Measurements from ENCODE around the gene RAB34. TPM values are rescaled to one million over a fixed set of nuclear protein-coding genes. Genes with fewer than 3 reads are reported as not detected.

RAB34 gene
- total RNA-seq = 10 to 100 TPM in 1 of 2 donors, 1 to 10 TPM in 1; 6.9 to 17.4 TPM
- long read RNA-seq, transcript RAB34-204 (10 exons, 1,766 nt) = major isoform, 5 of 8 reads
- long read RNA-seq, partial matches to known transcripts = 0 of 8 reads
- long read RNA-seq, other reads (novel, unspliced or antisense) = 3 of 8 reads

- no peak for ATAC-seq
- peak; percentile 54 to 61 for DNase-seq
- intact Hi-C loops (cut with DNase I, micrococcal nuclease) = no loop called here
Observed at GRCh38 chr17:28717578-28718332, at the start of gene RAB34. Gene RAB34, minus strand, starts transcription at chr17:28717868. Its CDS starts 602 bp downstream, at chr17:28717266.

GRCh38 chr17:28765038-28765437 lies 47.4 kb upstream of the RAB34 start:
- ATAC-seq (no peak), DNase-seq (no peak)
- intact Hi-C loops (cut with DNase I, micrococcal nuclease) = loop anchor here in 1 of 2 donors (10.0 kb wide), 2 partner anchors 130 to 160 kb away; partner anchors contain the start of gene FLOT2

GRCh38 chr17:28763804-28764266 lies 46.2 kb upstream of the RAB34 start:
- ATAC-seq (peak; percentile 48), DNase-seq (peak; percentile 63 to 85)
- intact Hi-C loops (cut with DNase I, micrococcal nuclease) = loop anchor here in 1 of 2 donors (10.0 kb wide), 2 partner anchors 131 to 161 kb away; partner anchors contain the start of gene FLOT2

- intact Hi-C loops (cut with DNase I, micrococcal nuclease) = loop anchor here in 1 of 2 donors (10.0 kb wide), 2 partner anchors 132 to 162 kb away; partner anchors contain the start of gene FLOT2
- ATAC-seq = peak; percentile 11
- no peak for DNase-seq
Observed at GRCh38 chr17:28763137-28763799, 45.6 kb upstream of the RAB34 start.

- ATAC-seq (peak; percentile 74), DNase-seq (peak; percentile 65 to 77)
- intact Hi-C loops (cut with DNase I, micrococcal nuclease) = loop anchor here in 1 of 2 donors (10.0 kb wide), 2 partner anchors 134 to 164 kb away; partner anchors contain the start of gene FLOT2
Observed at GRCh38 chr17:28760601-28761562, 43.2 kb upstream of the RAB34 start.

GRCh38 chr17:28759256-28759865 lies 41.7 kb upstream of the RAB34 start:
- ATAC-seq = no peak
- intact Hi-C loops (cut with DNase I, micrococcal nuclease) = loop anchor here in 1 of 2 donors (10.0 kb wide), 1 partner anchor 155 kb away; no protein-coding TSS in a partner anchor
- no peak for DNase-seq

- ATAC-seq (no peak), DNase-seq (no peak)
- intact Hi-C loops (cut with DNase I, micrococcal nuclease) = loop anchor here in 1 of 2 donors (10.0 kb wide), 1 partner anchor 156 kb away; no protein-coding TSS in a partner anchor
Observed at GRCh38 chr17:28758411-28759121, 40.9 kb upstream of the RAB34 start.

GRCh38 chr17:28756049-28756804 lies 38.6 kb upstream of the RAB34 start:
- no peak for ATAC-seq
- intact Hi-C loops (cut with DNase I, micrococcal nuclease) = loop anchor here in 1 of 2 donors (10.0 kb wide), 1 partner anchor 159 kb away; no protein-coding TSS in a partner anchor

GRCh38 chr17:28755486-28755885 lies 37.8 kb upstream of the RAB34 start:
- DNase-seq = no peak
- no peak for ATAC-seq
- intact Hi-C loops (cut with DNase I, micrococcal nuclease) = loop anchor here in 1 of 2 donors (10.0 kb wide), 1 partner anchor 159 kb away; no protein-coding TSS in a partner anchor

More at GRCh38 chr17:28756049-28756804, 38.6 kb upstream of the RAB34 start:
- DNase-seq = no peak

- DNase-seq = no peak
- intact Hi-C loops (cut with DNase I, micrococcal nuclease) = loop anchor here in 1 of 2 donors (10.0 kb wide), 1 partner anchor 163 kb away; no protein-coding TSS in a partner anchor
- ATAC-seq = no peak
Observed at GRCh38 chr17:28751600-28752366, 34.1 kb upstream of the RAB34 start.

GRCh38 chr17:28750178-28751047 lies 32.7 kb upstream of the RAB34 start:
- DNase-seq = peak; percentile 89 to 98
- intact Hi-C loops (cut with DNase I, micrococcal nuclease) = loop anchor here in 1 of 2 donors (10.0 kb wide), 1 partner anchor 164 kb away; no protein-coding TSS in a partner anchor
- peak; percentile 50 for ATAC-seq

- ATAC-seq (no peak), DNase-seq (peak in 1 of 2 donors; percentile 20)
- intact Hi-C loops (cut with DNase I, micrococcal nuclease) = loop anchor here in 1 of 2 donors (10.0 kb wide), 1 partner anchor 165 kb away; no protein-coding TSS in a partner anchor
Observed at GRCh38 chr17:28749516-28750177, 32.0 kb upstream of the RAB34 start.

- intact Hi-C loops (cut with DNase I, micrococcal nuclease) = no loop called here
- DNase-seq (peak in 1 of 2 donors; percentile 29), ATAC-seq (no peak)
Observed at GRCh38 chr17:28748852-28749515, 31.3 kb upstream of the RAB34 start.

All from left colon (tissue), 2 donors.